B cell (primary cell): ENCODE data around the gene ACOXL. TPM values are rescaled to one million over a fixed set of nuclear protein-coding genes. Genes with fewer than 3 reads are reported as not detected.

Source experiments
- ATAC-seq: fragments of 200-7000 bp; cut with Tn5 transposase; one replicate; pipeline ENCODE4 v1.10.0; 2021; ENCODE audit warnings: low read depth, mild to moderate bottlenecking, moderate number of reproducible peaks, moderate library complexity
- CTCF ChIA-PET: fragments of 350-600 bp; sonication (Branson Sonifier 250); formaldehyde crosslinking; loops from one replicate; lab custom pipeline; 2021; ENCODE audit warnings: antibody characterized with exemption, inconsistent platforms; lab: Charles Lee
- POLR2A ChIA-PET: fragments of 350-600 bp; sonication (Branson Sonifier 250); formaldehyde crosslinking; loops from one replicate; lab custom pipeline; 2021; ENCODE audit warnings: antibody characterized with exemption; lab: Charles Lee
- DNase-seq: peaks from one replicate; pipeline ENCODE4 v3.0.0; 2013
- H2AFZ ChIP-seq: 2 replicates; pipeline ENCODE4 v1.6.1; 2012; ENCODE audit warnings: mild to moderate bottlenecking, low read depth, low read length; ENCODE audit not compliant: insufficient read depth, poor library complexity, severe bottlenecking
- H3K27ac ChIP-seq, 2 donors: 1 replicate in 1 of 2; 2 replicates in 1 of 2; pipeline ENCODE4 v1.5.1; 2012 to 2013; ENCODE audit warnings: low read length in 2 of 2, mild to moderate bottlenecking in 2 of 2, moderate library complexity in 1 of 2
- H3K27me3 ChIP-seq, 4 experiments: fragments of 200-600 bp in 1 of 4; sonication (generic) in 1 of 4; replicated peaks in 1 of 4; 1 replicate in 2 of 4; 2 replicates in 2 of 4; pipeline versions ENCODE4 v1.6.1 to v1.7.0; 2013 to 2016; ENCODE audit warnings: low read length in 3 of 4, mild to moderate bottlenecking in 2 of 4, mixed read lengths in 1 of 4, moderate library complexity in 1 of 4; ENCODE audit not compliant: insufficient read depth in 4 of 4, control insufficient read depth in 3 of 4; ENCODE audit errors: control extremely low read depth in 1 of 4
- H3K36me3 ChIP-seq, 2 experiments: replicated peaks in 1 of 2; 1 replicate in 1 of 2; 2 replicates in 1 of 2; pipeline versions ENCODE4 v1.6.1 to v1.7.1; 2013; ENCODE audit warnings: low read length in 1 of 2; ENCODE audit not compliant: insufficient read depth in 2 of 2, control insufficient read depth in 1 of 2; ENCODE audit errors: control extremely low read depth in 1 of 2, extremely low read depth in 1 of 2
- H3K4me1 ChIP-seq, 2 donors: fragments of 200-600 bp in 1 of 2; sonication (generic) in 1 of 2; 1 replicate in 1 of 2; 2 replicates in 1 of 2; pipeline versions ENCODE4 v1.5.1 to v1.6.1; 2013 to 2017; ENCODE audit warnings: low read length in 2 of 2; ENCODE audit not compliant: control insufficient read depth in 2 of 2, insufficient read depth in 2 of 2
- H3K4me2 ChIP-seq: replicated peaks from 2 replicates; pipeline ENCODE3; 2012; ENCODE audit warnings: mild to moderate bottlenecking, low read depth, low read length; ENCODE audit not compliant: poor library complexity, severe bottlenecking
- H3K4me3 ChIP-seq, 5 experiments: fragments of 200-600 bp in 1 of 5; sonication (generic) in 1 of 5; 1 replicate in 3 of 5; 2 replicates in 2 of 5; pipeline versions ENCODE4 v1.5.1 to v1.7.0; 2011 to 2016; ENCODE audit warnings: low read length in 4 of 5, mild to moderate bottlenecking in 4 of 5, low read depth in 2 of 5, control low read depth in 1 of 5, moderate library complexity in 1 of 5; ENCODE audit not compliant: insufficient read depth in 1 of 5; ENCODE audit errors: control extremely low read depth in 1 of 5, extremely low read depth in 1 of 5
- H3K79me2 ChIP-seq: fragments of 200-600 bp; sonication (generic); one replicate; pipeline ENCODE4 v1.6.0; 2016; ENCODE audit warnings: low read length; ENCODE audit not compliant: control insufficient read depth, insufficient read depth
- H3K9ac ChIP-seq: fragments of 200-600 bp; sonication (generic); 2 replicates; pipeline ENCODE4 v1.6.1; 2017; ENCODE audit warnings: mild to moderate bottlenecking, low read length, moderate library complexity
- H3K9me3 ChIP-seq, 3 donors: one replicate each; pipeline versions ENCODE4 v1.6.1 to v1.7.1; 2013; ENCODE audit warnings: low read length in 2 of 3; ENCODE audit not compliant: control insufficient read depth in 2 of 3, insufficient read depth in 1 of 3; ENCODE audit errors: control extremely low read depth in 1 of 3
- H4K20me1 ChIP-seq: 2 replicates; pipeline ENCODE4 v1.6.0; 2012; ENCODE audit warnings: mild to moderate bottlenecking, low read length; ENCODE audit not compliant: insufficient read depth, control insufficient read depth, poor library complexity, severe bottlenecking
- H3K27ac Mint-ChIP-seq: one replicate; pipeline ENCODE4 v1.8.0; 2021; ENCODE audit warnings: mixed read lengths
- H3K27me3 Mint-ChIP-seq: one replicate; pipeline ENCODE4 v1.8.0; 2021; ENCODE audit warnings: mixed read lengths
- H3K4me1 Mint-ChIP-seq: one replicate; pipeline ENCODE4 v1.8.0; 2021; ENCODE audit warnings: mixed read lengths
- H3K4me3 Mint-ChIP-seq: one replicate; pipeline ENCODE4 v1.8.0; 2021; ENCODE audit warnings: mixed read lengths
- H3K9me3 Mint-ChIP-seq: one replicate; pipeline ENCODE4 v1.8.0; 2022; ENCODE audit warnings: mixed read lengths; ENCODE audit not compliant: insufficient read depth
- EZH2 ChIP-seq: IDR thresholded peaks from 2 replicates; pipeline ENCODE4 v1.6.1; 2012; ENCODE audit warnings: borderline replicate concordance, low read depth, mild to moderate bottlenecking, moderate library complexity, low read length; ENCODE audit not compliant: insufficient read depth, poor library complexity, severe bottlenecking
- WGBS: methylation state at CpG from one replicate; pipeline ENCODE4 v1.1.5; 2013; ENCODE audit warnings: missing lambda C conversion rate; ENCODE audit not compliant: insufficient coverage; 5-methylcytosine and 5-hydroxymethylcytosine counted together
- intact Hi-C: fragments of 100-400 bp; cut with micrococcal nuclease; formaldehyde crosslinking; loops from one replicate; pipeline ENCODE4 v1.10.0; 2022
- polyA plus RNA-seq: library from polyadenylated mRNA; depleted of rRNA; stranded (reverse); fragments of >200 nt; gene quantifications from 2 replicates; pipeline ENCODE4 v1.2.3, GENCODE V29; 2012
- total RNA-seq, 2 donors: library from RNA; stranded (reverse); fragments of 120-200 nt in 1 of 2; gene quantifications; 1 replicate in 1 of 2; 2 replicates in 1 of 2; pipeline versions ENCODE4 v1.2.3 to v1.2.4, GENCODE V29; 2013 to 2022
- TF ChIP-seq, protein P1 (sequence below): fragments of 200-600 bp; IDR thresholded peaks from one replicate; pipeline ENCODE4 v1.8.0; 2022; ENCODE audit warnings: antibody characterized with exemption, mild to moderate bottlenecking

Gene ACOXL
- total and polyA plus RNA-seq, 2 donors (not counting 1 experiment from before 2014, with no cell fraction given): 0.06 TPM; not detected in 1

DNA sequence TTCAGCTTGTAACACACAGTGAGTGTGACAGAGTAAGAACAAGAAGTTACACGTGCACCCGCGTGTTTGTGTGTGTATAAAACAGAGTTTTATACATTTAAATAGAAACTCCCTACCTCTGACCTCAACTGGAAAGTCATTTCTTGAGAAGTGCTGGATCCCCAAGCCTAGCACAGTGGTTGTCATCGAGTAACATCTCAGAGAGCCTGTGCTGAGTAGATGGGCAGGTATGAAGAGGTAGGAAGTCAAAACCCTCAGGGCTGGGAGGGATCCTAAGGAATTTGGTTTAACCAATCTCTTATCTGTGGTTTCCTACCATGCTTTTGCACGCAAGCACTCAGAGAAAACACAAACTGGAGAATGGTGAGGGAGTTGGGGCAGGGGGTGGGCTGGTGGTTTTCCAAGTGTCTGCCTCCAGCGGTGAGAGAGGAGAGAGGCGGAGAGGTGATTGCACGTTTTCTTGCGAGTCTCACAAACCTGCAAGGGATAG lies 9.2 kb downstream of the ACOXL start:
- no peaks in the 10 kb centered on the region for H3K4me1 Mint-ChIP-seq

GRCh38 chr2:110742412-110742811 lies 10.0 kb downstream of the ACOXL start:
- intact Hi-C loops: no loop called here
- Histone ChIP-seq H4K20me1 (no peaks in the 10 kb centered on the region), H3K9ac (no peak overlapping the region), H3K27me3 (peaks cover 0 to 26% (median 6%) of the 10 kb centered on the region in 4 experiments), H3K4me1 (no peaks in the 10 kb centered on the region), H2AFZ (no peak overlapping the region), H3K36me3 (no peaks in the 10 kb centered on the region), H3K27ac (no peak overlapping the region), H3K4me3 (no peak overlapping the region), H3K9me3 (peaks cover 0 to 8% (median 0%) of the 10 kb centered on the region in 3 donors), H3K4me2 (no peak overlapping the region), H3K79me2 (no peaks in the 10 kb centered on the region)
- Mint-ChIP-seq H3K4me1 (no peaks in the 10 kb centered on the region), H3K9me3 (peaks cover 5% of the 10 kb centered on the region), H3K27me3 (peaks cover 78% of the 10 kb centered on the region), H3K4me3 (no peak overlapping the region), H3K27ac (no peak overlapping the region)
- DNase-seq: no peak
- POLR2A ChIA-PET: no interaction called here
- no peak for ATAC-seq
- no CpG with 5 or more reads among the region's 2 CpGs for WGBS
- TF ChIP-seq, protein P1, sequence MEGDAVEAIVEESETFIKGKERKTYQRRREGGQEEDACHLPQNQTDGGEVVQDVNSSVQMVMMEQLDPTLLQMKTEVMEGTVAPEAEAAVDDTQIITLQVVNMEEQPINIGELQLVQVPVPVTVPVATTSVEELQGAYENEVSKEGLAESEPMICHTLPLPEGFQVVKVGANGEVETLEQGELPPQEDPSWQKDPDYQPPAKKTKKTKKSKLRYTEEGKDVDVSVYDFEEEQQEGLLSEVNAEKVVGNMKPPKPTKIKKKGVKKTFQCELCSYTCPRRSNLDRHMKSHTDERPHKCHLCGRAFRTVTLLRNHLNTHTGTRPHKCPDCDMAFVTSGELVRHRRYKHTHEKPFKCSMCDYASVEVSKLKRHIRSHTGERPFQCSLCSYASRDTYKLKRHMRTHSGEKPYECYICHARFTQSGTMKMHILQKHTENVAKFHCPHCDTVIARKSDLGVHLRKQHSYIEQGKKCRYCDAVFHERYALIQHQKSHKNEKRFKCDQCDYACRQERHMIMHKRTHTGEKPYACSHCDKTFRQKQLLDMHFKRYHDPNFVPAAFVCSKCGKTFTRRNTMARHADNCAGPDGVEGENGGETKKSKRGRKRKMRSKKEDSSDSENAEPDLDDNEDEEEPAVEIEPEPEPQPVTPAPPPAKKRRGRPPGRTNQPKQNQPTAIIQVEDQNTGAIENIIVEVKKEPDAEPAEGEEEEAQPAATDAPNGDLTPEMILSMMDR: no peak
- TF ChIP-seq EZH2: no peak
- CTCF ChIA-PET: no interaction called here

More for the DNA sequence above, 9.2 kb downstream of the ACOXL start:
- H3K9ac ChIP-seq: no peak overlapping the region
- H3K4me2 ChIP-seq: no peak overlapping the region
- Mint-ChIP-seq H3K4me3 (no peak overlapping the region), H3K27ac (no peak overlapping the region), H3K27me3 (peaks cover 79% of the 10 kb centered on the region), H3K9me3 (peaks cover 5% of the 10 kb centered on the region)
- ChIA-PET POLR2A (no interaction called here), CTCF (no interaction called here)
- intact Hi-C loops: no loop called here
- no peaks in the 10 kb centered on the region for H3K79me2 ChIP-seq
- H3K9me3 ChIP-seq: peaks cover 0 to 8% (median 0%) of the 10 kb centered on the region in 3 donors
- 66% methylated on average over 6 of the region's 9 CpGs for WGBS
- no peak for ATAC-seq
- no peak for TF ChIP-seq EZH2
- TF ChIP-seq, protein P1: no peak
- no peak for DNase-seq
- H2AFZ ChIP-seq: no peak overlapping the region
- no peaks in the 10 kb centered on the region for H4K20me1 ChIP-seq
- no peaks in the 10 kb centered on the region for H3K36me3 ChIP-seq
- no peak overlapping the region for H3K27ac ChIP-seq
- H3K4me1 ChIP-seq: no peaks in the 10 kb centered on the region
- H3K4me3 ChIP-seq: no peak overlapping the region
- peaks cover 0 to 28% (median 9%) of the 10 kb centered on the region in 4 experiments for H3K27me3 ChIP-seq
